ENCODE data around the gene FBN2.

GRCh38 chr5:128546658-128547281 lies 8.7 kb upstream of the FBN2 start:
- no peak for TF ChIP-seq POLR2A (IDR thresholded peaks at IDR 0.05)
- no peak for TF ChIP-seq POLR2AphosphoS5 (IDR thresholded peaks at IDR 0.05)
